Liver (tissue), 9 donors: ENCODE measurements around the gene PTCD3. TPM values are rescaled to one million over a fixed set of nuclear protein-coding genes. Genes with fewer than 3 reads are reported as not detected.

ENCODE experiments used
- DNase-seq: peaks from one replicate; pipeline ENCODE4 v3.0.0-alpha.2; 2017; ENCODE audit warnings: low spot score
- H3K27ac ChIP-seq, 2 donors: one replicate each; pipeline ENCODE4 v1.7.0; 2013; ENCODE audit warnings: inconsistent platforms in 2 of 2, low read length in 2 of 2, control low read depth in 1 of 2, low read depth in 1 of 2, mild to moderate bottlenecking in 1 of 2
- H3K27me3 ChIP-seq, 4 donors: one replicate each; pipeline versions ENCODE4 v1.6.1 to v1.7.0; 2013; ENCODE audit warnings: low read length in 3 of 4, inconsistent platforms in 1 of 4, mild to moderate bottlenecking in 1 of 4, moderate library complexity in 1 of 4; ENCODE audit not compliant: control insufficient read depth in 4 of 4, insufficient read depth in 4 of 4
- H3K36me3 ChIP-seq, 4 donors: one replicate each; pipeline versions ENCODE4 v1.6.1 to v1.7.0; 2013; ENCODE audit warnings: low read length in 3 of 4, mild to moderate bottlenecking in 3 of 4, low read depth in 1 of 4, moderate library complexity in 1 of 4; ENCODE audit not compliant: control insufficient read depth in 4 of 4, insufficient read depth in 3 of 4
- H3K4me1 ChIP-seq, 4 donors: one replicate each; pipeline versions ENCODE4 v1.6.1 to v1.7.0; 2013; ENCODE audit warnings: low read length in 3 of 4, mild to moderate bottlenecking in 3 of 4, moderate library complexity in 1 of 4; ENCODE audit not compliant: control insufficient read depth in 4 of 4, insufficient read depth in 4 of 4
- H3K4me3 ChIP-seq, 3 donors: one replicate each; pipeline versions ENCODE4 v1.6.1 to v1.7.0; 2013; ENCODE audit warnings: low read length in 3 of 3, control low read depth in 1 of 3, low read depth in 1 of 3, mild to moderate bottlenecking in 1 of 3
- H3K9ac ChIP-seq, 2 donors: one replicate each; pipeline ENCODE4 v1.7.0; 2013; ENCODE audit warnings: low read length in 2 of 2, mild to moderate bottlenecking in 2 of 2, moderate library complexity in 2 of 2, control low read depth in 1 of 2, low read depth in 1 of 2
- H3K9me3 ChIP-seq, 4 donors: one replicate each; pipeline versions ENCODE4 v1.6.1 to v1.7.0; 2013; ENCODE audit warnings: low read length in 3 of 4; ENCODE audit not compliant: control insufficient read depth in 4 of 4
- CTCF ChIP-seq: fragments of 150-350 bp; IDR thresholded peaks from 2 replicates; pipeline ENCODE4 v1.5.1; 2017; ENCODE audit warnings: improper control_type of control experiment, low read depth, low read length; ENCODE audit not compliant: missing input control
- FOXA1 ChIP-seq: IDR thresholded peaks from 2 replicates; pipeline ENCODE4 v1.6.1; 2016; ENCODE audit warnings: antibody characterized with exemption
- FOXA2 ChIP-seq: IDR thresholded peaks from 2 replicates; pipeline ENCODE4 v1.6.1; 2016; ENCODE audit warnings: antibody characterized with exemption
- GABPA ChIP-seq, 2 donors: IDR thresholded peaks in 1 of 2; conservative IDR thresholded peaks in 1 of 2; 2 replicates each; pipeline ENCODE4 v1.6.1; 2016; ENCODE audit warnings: antibody characterized with exemption in 2 of 2, mild to moderate bottlenecking in 1 of 2, moderate library complexity in 1 of 2
- HNF4A ChIP-seq, 2 donors: conservative IDR thresholded peaks; 2 replicates each; pipeline ENCODE4 v1.6.1; 2016; ENCODE audit warnings: antibody characterized with exemption in 2 of 2, mild to moderate bottlenecking in 2 of 2
- HNF4G ChIP-seq: IDR thresholded peaks from 2 replicates; pipeline ENCODE4 v1.6.1; 2016; ENCODE audit warnings: antibody characterized with exemption
- NR2F2 ChIP-seq: IDR thresholded peaks from 2 replicates; pipeline ENCODE4 v1.6.1; 2016; ENCODE audit warnings: antibody characterized with exemption
- RAD21 ChIP-seq, 2 donors: IDR thresholded peaks; 2 replicates each; pipeline ENCODE4 v1.6.1; 2016; ENCODE audit warnings: antibody characterized with exemption in 2 of 2, mild to moderate bottlenecking in 2 of 2
- REST ChIP-seq: IDR thresholded peaks from 2 replicates; pipeline ENCODE4 v1.6.1; 2016; ENCODE audit warnings: antibody characterized with exemption, mild to moderate bottlenecking
- RXRA ChIP-seq, 2 donors: IDR thresholded peaks; 2 replicates each; pipeline ENCODE4 v1.6.1; 2017 to 2018; ENCODE audit warnings: antibody characterized with exemption in 2 of 2, mild to moderate bottlenecking in 1 of 2
- SP1 ChIP-seq: IDR thresholded peaks from 2 replicates; pipeline ENCODE4 v1.6.1; 2018; ENCODE audit warnings: antibody characterized with exemption, mild to moderate bottlenecking
- YY1 ChIP-seq: IDR thresholded peaks from 2 replicates; pipeline ENCODE4 v1.6.1; 2016; ENCODE audit warnings: antibody characterized with exemption, mild to moderate bottlenecking
- whole genome bisulfite sequencing: extraction: QIAGEN DNeasy Blood & Tissue Kit; methylation state at CpG from one replicate; pipeline ENCODE4 v1.1.7; 2013; 5-methylcytosine and 5-hydroxymethylcytosine counted together
- polyA plus RNA-seq, 2 donors: library from polyadenylated mRNA; stranded (reverse) in 1 of 2; unstranded in 1 of 2; fragments of 200-250 nt in 1 of 2; fragments of >200 nt in 1 of 2; fragmentation: Nextera tagmentation in 1 of 2; extraction: Ambion mirVana in 1 of 2; gene quantifications; one replicate each; pipeline versions ENCODE4 v1.2.1 to v1.2.3, GENCODE V29; 2013 to 2015
- total RNA-seq, 2 donors: library from RNA; depleted of rRNA; stranded (reverse); fragments of >200 nt; gene quantifications; one replicate each; pipeline ENCODE4 v1.2.3, GENCODE V29; 2014
- TF ChIP-seq, protein P1 (sequence below): IDR thresholded peaks from 2 replicates; pipeline ENCODE4 v1.6.1; 2016; ENCODE audit warnings: antibody characterized with exemption
- TF ChIP-seq, protein P2 (sequence below): IDR thresholded peaks from 2 replicates; pipeline ENCODE4 v1.6.1; 2016; ENCODE audit warnings: antibody characterized with exemption
- donor health status: healthy.
- donor health status: healthy.
- donor health status: healthy.
- donor health status: healthy.
- donor health status: healthy.

PTCD3 gene
- total and polyA plus RNA-seq, 4 donors: 25.5 to 74.6 (median 45.2) TPM

DNA sequence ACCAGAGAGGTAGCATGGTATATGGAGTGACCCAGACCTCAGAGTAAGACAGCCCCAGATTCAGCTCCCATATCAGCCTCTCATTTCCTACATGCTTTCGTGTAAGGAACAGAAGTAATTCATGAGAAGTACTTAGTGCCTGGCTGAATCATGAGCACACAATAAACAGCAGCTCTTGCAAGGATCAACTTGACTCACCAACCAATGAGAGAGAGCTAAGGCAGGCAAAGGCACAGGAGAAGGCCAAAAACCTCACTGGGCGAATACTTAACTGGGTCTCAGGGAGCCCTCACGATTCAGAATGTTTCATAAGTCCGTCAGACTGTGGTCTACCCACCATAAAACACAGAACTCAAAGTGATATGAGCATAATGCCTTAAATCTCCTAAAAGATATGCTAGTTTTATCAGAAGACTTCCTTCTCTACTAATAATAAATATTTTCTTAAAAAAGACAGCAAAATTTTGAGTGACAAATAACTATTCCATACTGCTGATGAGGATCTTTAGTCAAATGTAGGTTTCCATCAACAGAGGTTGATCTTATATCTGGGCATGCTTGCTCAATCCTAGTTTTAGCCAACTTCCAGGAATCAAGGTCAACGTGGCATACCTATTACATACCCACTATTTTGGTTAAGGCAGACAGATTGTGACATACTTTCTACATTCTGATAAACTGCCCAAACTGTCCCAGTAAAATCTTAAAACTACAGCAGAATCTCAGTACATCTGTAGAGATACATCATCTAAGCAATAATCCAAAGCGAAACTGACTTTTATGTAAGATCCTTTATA is 54.3 kb downstream of the PTCD3 start:
- no peaks in the 10 kb centered on the region for H3K27me3 ChIP-seq
- H3K9me3 ChIP-seq: no peaks in the 10 kb centered on the region
- 86% methylated on average over 6 of the region's 6 CpGs for WGBS
- peak overlapping the region in 1 of 2 donors; percentile 30 for H3K27ac ChIP-seq
- no peak for TF ChIP-seq SP1
- peak in 1 of 2 donors; percentile 40 for TF ChIP-seq HNF4A (conservative IDR thresholded peaks at IDR 0.05)
- TF ChIP-seq RXRA (IDR thresholded peaks at IDR 0.05): peak in 1 of 2 donors; percentile 51
- peaks cover 0 to 5% (median 0%) of the 10 kb centered on the region in 4 donors for H3K4me1 ChIP-seq
- peaks cover 12 to 71% (median 60%) of the 10 kb centered on the region in 4 donors for H3K36me3 ChIP-seq
- H3K4me3 ChIP-seq: no peak overlapping the region
- no peak for DNase-seq
- H3K9ac ChIP-seq: no peak overlapping the region

DNA sequence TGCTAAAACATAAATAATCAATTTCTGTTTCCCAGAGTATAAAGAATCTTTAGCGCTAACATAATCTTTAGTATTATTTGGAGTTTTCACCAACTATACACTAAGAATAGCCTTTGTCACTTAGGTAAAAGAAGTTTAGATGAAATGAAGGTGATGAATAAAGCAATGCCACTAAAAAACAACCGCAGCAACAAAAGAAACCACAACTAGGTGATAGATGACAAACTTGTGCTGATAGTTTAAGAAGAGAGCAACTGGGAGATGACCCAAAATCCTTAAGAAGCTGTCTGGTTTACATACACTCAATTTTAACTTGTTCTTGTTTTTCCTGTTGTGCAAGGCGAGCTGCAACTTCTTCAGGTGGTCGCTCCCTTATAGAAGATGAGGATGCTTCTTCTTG is 64.4 kb downstream of the PTCD3 start:
- H3K9me3 ChIP-seq: no peaks in the 10 kb centered on the region
- WGBS: 97% methylated on average over 4 of the region's 4 CpGs
- H3K27ac ChIP-seq: no peak overlapping the region
- TF ChIP-seq FOXA2: no peak
- no peak for TF ChIP-seq GABPA (IDR thresholded peaks at IDR 0.05 in 1 of 2, conservative IDR thresholded peaks at IDR 0.05 in 1 of 2)
- TF ChIP-seq, protein P1, sequence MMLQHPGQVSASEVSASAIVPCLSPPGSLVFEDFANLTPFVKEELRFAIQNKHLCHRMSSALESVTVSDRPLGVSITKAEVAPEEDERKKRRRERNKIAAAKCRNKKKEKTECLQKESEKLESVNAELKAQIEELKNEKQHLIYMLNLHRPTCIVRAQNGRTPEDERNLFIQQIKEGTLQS: no peak
- TF ChIP-seq YY1: no peak
- no peak for TF ChIP-seq NR2F2
- no peak for TF ChIP-seq FOXA1
- no peak for TF ChIP-seq HNF4A (conservative IDR thresholded peaks at IDR 0.05)
- TF ChIP-seq HNF4G: no peak
- TF ChIP-seq RXRA (IDR thresholded peaks at IDR 0.05): no peak
- TF ChIP-seq, protein P2, sequence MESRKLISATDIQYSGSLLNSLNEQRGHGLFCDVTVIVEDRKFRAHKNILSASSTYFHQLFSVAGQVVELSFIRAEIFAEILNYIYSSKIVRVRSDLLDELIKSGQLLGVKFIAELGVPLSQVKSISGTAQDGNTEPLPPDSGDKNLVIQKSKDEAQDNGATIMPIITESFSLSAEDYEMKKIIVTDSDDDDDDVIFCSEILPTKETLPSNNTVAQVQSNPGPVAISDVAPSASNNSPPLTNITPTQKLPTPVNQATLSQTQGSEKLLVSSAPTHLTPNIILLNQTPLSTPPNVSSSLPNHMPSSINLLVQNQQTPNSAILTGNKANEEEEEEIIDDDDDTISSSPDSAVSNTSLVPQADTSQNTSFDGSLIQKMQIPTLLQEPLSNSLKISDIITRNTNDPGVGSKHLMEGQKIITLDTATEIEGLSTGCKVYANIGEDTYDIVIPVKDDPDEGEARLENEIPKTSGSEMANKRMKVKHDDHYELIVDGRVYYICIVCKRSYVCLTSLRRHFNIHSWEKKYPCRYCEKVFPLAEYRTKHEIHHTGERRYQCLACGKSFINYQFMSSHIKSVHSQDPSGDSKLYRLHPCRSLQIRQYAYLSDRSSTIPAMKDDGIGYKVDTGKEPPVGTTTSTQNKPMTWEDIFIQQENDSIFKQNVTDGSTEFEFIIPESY: no peak
- no peak for TF ChIP-seq SP1
- no peak for TF ChIP-seq RAD21 (IDR thresholded peaks at IDR 0.05)
- TF ChIP-seq CTCF: no peak
- TF ChIP-seq REST: no peak
- DNase-seq: no peak
- H3K4me3 ChIP-seq: no peak overlapping the region
- no peaks in the 10 kb centered on the region for H3K27me3 ChIP-seq
- no peaks in the 10 kb centered on the region for H3K4me1 ChIP-seq
- H3K36me3 ChIP-seq: peaks cover 13 to 41% (median 31%) of the 10 kb centered on the region in 4 donors
- no peak overlapping the region for H3K9ac ChIP-seq
